Fibroblast of pulmonary artery (primary cell): ENCODE data around the gene CSNK1G2.

Experiments used
- DNase-seq: peaks from one replicate; pipeline ENCODE4 v3.0.0-alpha.2; 2010; ENCODE audit warnings: low read depth
- H3K4me3 ChIP-seq: replicated peaks from 2 replicates; pipeline ENCODE4 v1.5.1; 2011; ENCODE audit warnings: low read depth, mild to moderate bottlenecking, control low read depth, low read length, moderate library complexity
- CTCF ChIP-seq: IDR thresholded peaks from 2 replicates; pipeline ENCODE4 v1.5.1; 2011; ENCODE audit warnings: mild to moderate bottlenecking, control low read depth, low read length, inconsistent platforms; ENCODE audit errors: missing control alignments

Gene CSNK1G2

GRCh38 chr19:2011169-2011568 is 70.2 kb downstream of the CSNK1G2 start:
- DNase-seq = no peak
- H3K4me3 ChIP-seq = no peak overlapping the region
- no peak for TF ChIP-seq CTCF

- no peak for TF ChIP-seq CTCF
- no peak for DNase-seq
Observed at GRCh38 chr19:2012941-2013682, 72.1 kb downstream of the CSNK1G2 start.

GRCh38 chr19:2013683-2013961 is 72.7 kb downstream of the CSNK1G2 start:
- no peak overlapping the region for H3K4me3 ChIP-seq
- no peak for DNase-seq
- no peak for TF ChIP-seq CTCF

More at GRCh38 chr19:2012941-2013682, 72.1 kb downstream of the CSNK1G2 start:
- no peak overlapping the region for H3K4me3 ChIP-seq

- peak overlapping the region; percentile 58 for H3K4me3 ChIP-seq
- no peak for DNase-seq
- no peak for TF ChIP-seq CTCF
Observed at GRCh38 chr19:2014131-2014571, 73.2 kb downstream of the CSNK1G2 start.

- no peak for TF ChIP-seq CTCF
- no peak for DNase-seq
- peak overlapping the region; percentile 58 for H3K4me3 ChIP-seq
Observed at GRCh38 chr19:2014731-2015607, 74.0 kb downstream of the CSNK1G2 start.

GRCh38 chr19:2015608-2015950 is 74.6 kb downstream of the CSNK1G2 start, which contains the start of gene BTBD2:
TSS of gene BTBD2 (minus strand) at chr19:2015714. CDS start at chr19:2015703, 11 bp downstream.
- TF ChIP-seq CTCF = no peak
- H3K4me3 ChIP-seq = peak within 1 kb of the TSS; percentile 58
- peak; percentile 87 for DNase-seq
